Measurements from ENCODE around the gene MAD1L1. TPM values are rescaled to one million over a fixed set of nuclear protein-coding genes. Genes with fewer than 3 reads are reported as not detected.

Gene MAD1L1
- total RNA-seq, 1 experiment from 2014 or later, result 38.5 TPM

- H3K4me3 ChIP-seq (replicated peaks in 1 of 2; ENCODE audit: low read depth in 1 of 2, low read length in 2 of 2), result no peak overlapping the region
- POLR2A ChIA-PET, result no interaction called here
- ATAC-seq (no peak), DNase-seq (ENCODE audit: low read depth, low spot score) (no peak)
- no TSS peak for BruUV-seq (replicated peaks)
- no peaks in the 10 kb centered on the region for H3K27me3 ChIP-seq (ENCODE audit: insufficient read depth, low read length)
- no peak overlapping the region; the same call in 1 of the 2 replicates for H3K27ac ChIP-seq (ENCODE audit: low read depth, low read length)
- 0 out of 2 replicates have a peak overlapping the region, but pooled peaks have one; percentile 14 for H3K9ac ChIP-seq (ENCODE audit: low read length)
- H3K9me2 ChIP-seq (ENCODE audit: insufficient read depth), result no peaks in the 10 kb centered on the region
- RAD21 ChIA-PET (ENCODE audit: low non-redundant PET in 1 of 2, low total read pairs in 2 of 2, uncharacterized antibody in 2 of 2, unreplicated experiment in 2 of 2), result no interaction called here
- H4K20me1 ChIP-seq (ENCODE audit: insufficient read depth), result no peaks in the 10 kb centered on the region
- peaks cover 47 to 79% of the 10 kb centered on the region in 2 experiments for H3K4me1 ChIP-seq (ENCODE audit: control insufficient read depth in 1 of 2, insufficient read depth in 2 of 2, low read length in 2 of 2)
- no peaks in the 10 kb centered on the region for H3K9me3 ChIP-seq (ENCODE audit: control insufficient read depth in 1 of 2, insufficient read depth in 1 of 2, low read depth in 1 of 2, low read length in 2 of 2)
- H3K36me3 ChIP-seq (ENCODE audit: control insufficient read depth in 1 of 2, insufficient read depth in 2 of 2, low read length in 2 of 2), result no peaks in the 10 kb centered on the region
- H3K79me2 ChIP-seq (ENCODE audit: insufficient read depth, low read length), result peaks cover 26% of the 10 kb centered on the region
- TF ChIP-seq EZH2phosphoT487 (IDR thresholded peaks at IDR 0.05; ENCODE audit: borderline replicate concordance) (no peak), REST (IDR thresholded peaks at IDR 0.05; ENCODE audit: low read depth) (no peak), RAD21 (IDR thresholded peaks at IDR 0.05; ENCODE audit: low read depth) (no peak), MAX (IDR thresholded peaks at IDR 0.05) (no peak)
- intact Hi-C loops (cut with micrococcal nuclease), result loop anchor here (10.0 kb wide), 1 partner anchor 98 kb away; no protein-coding TSS in a partner anchor
- H2AFZ ChIP-seq (ENCODE audit: low read depth, low read length, poor library complexity, severe bottlenecking), result no peak overlapping the region
- H3K4me2 ChIP-seq (ENCODE audit: low read length), result no peak overlapping the region
- CTCF ChIA-PET, result no interaction called here
These were observed 125.8 kb downstream of the MAD1L1 start for GRCh38 chr7:2106924-2107323.

- peaks cover 26% of the 10 kb centered on the region for H3K79me2 ChIP-seq (ENCODE audit: insufficient read depth, low read length)
- no peak for DNase-seq (ENCODE audit: low read depth, low spot score)
- H3K9me3 ChIP-seq (ENCODE audit: control insufficient read depth in 1 of 2, insufficient read depth in 1 of 2, low read depth in 1 of 2, low read length in 2 of 2), result no peaks in the 10 kb centered on the region
- TF ChIP-seq RAD21 (IDR thresholded peaks at IDR 0.05; ENCODE audit: low read depth) (no peak), YY1 (IDR thresholded peaks at IDR 0.05; ENCODE audit: extremely low read depth, insufficient replicate concordance, low read depth, low read length) (no peak), POLR2AphosphoS5 (IDR thresholded peaks at IDR 0.05; ENCODE audit: low read depth, low read length) (no peak)
- H2AFZ ChIP-seq (ENCODE audit: low read depth, low read length, poor library complexity, severe bottlenecking), result no peak overlapping the region
- ATAC-seq, result no peak
- no peak overlapping the region for H3K9ac ChIP-seq (ENCODE audit: low read length)
- no peaks in the 10 kb centered on the region for H3K27me3 ChIP-seq (ENCODE audit: insufficient read depth, low read length)
- no peak overlapping the region; the same call in 1 of the 2 replicates for H3K27ac ChIP-seq (ENCODE audit: low read depth, low read length)
- ChIA-PET CTCF (no interaction called here), RAD21 (ENCODE audit: low non-redundant PET in 1 of 2, low total read pairs in 2 of 2, uncharacterized antibody in 2 of 2, unreplicated experiment in 2 of 2) (no interaction called here), POLR2A (no interaction called here)
- H3K4me2 ChIP-seq (ENCODE audit: low read length), result no peak overlapping the region
- intact Hi-C loops (cut with micrococcal nuclease), result loop anchor here (10.0 kb wide), 1 partner anchor 98 kb away; no protein-coding TSS in a partner anchor
- no peaks in the 10 kb centered on the region for H3K9me2 ChIP-seq (ENCODE audit: insufficient read depth)
- BruUV-seq (replicated peaks), result no TSS peak
- H3K36me3 ChIP-seq (ENCODE audit: control insufficient read depth in 1 of 2, insufficient read depth in 2 of 2, low read length in 2 of 2), result no peaks in the 10 kb centered on the region
- no peak overlapping the region for H3K4me3 ChIP-seq (replicated peaks in 1 of 2; ENCODE audit: low read depth in 1 of 2, low read length in 2 of 2)
- peaks cover 47 to 74% of the 10 kb centered on the region in 2 experiments for H3K4me1 ChIP-seq (ENCODE audit: control insufficient read depth in 1 of 2, insufficient read depth in 2 of 2, low read length in 2 of 2)
- no peaks in the 10 kb centered on the region for H4K20me1 ChIP-seq (ENCODE audit: insufficient read depth)
These were observed 126.3 kb downstream of the MAD1L1 start for GRCh38 chr7:2106440-2106839.
